GM18505 (cell line): ENCODE results near the gene LDB1.

Experiments
- ATAC-seq: cut with Tn5 transposase; IDR thresholded peaks from one replicate; pipeline ENCODE4 v1.9.1; 2021; ENCODE audit not compliant: unreplicated experiment
- POLR2A ChIP-seq: IDR thresholded peaks from 4 replicates; pipeline ENCODE4 v1.6.1; 2011; ENCODE audit warnings: borderline replicate concordance; ENCODE audit not compliant: insufficient read depth, insufficient read length; ENCODE audit errors: extremely low read depth

LDB1 gene

DNA sequence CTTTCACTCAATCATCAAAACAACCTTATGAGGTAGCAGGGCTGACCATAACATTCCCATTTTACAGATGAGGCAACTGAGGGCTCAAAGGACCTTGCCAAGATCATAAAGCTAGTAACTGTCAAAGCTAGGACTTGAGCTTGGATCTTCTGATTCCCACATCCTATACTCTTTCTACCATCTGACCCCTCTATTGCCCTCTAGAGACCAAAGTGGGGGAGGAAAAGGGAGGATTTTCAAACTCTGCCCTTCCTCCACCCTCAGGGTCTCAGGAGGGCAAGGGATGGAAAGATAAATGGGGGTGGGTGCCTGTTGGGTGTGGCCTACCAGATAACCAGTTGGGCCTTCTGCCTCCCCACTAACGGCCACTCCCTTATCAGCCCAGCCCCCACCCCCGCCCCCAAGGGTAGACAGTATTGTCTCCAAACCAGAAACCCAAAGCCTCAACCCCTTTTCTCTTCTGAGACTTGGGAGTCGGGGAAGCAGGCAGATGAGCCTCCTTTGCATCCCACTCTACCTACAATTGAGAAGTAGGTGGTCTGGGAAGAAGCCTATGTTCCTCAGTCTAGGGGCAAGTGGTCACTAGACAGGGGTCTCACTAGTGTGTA lies 7.9 kb downstream of the LDB1 start:
- TF ChIP-seq POLR2A = no peak
- no peak for ATAC-seq

DNA sequence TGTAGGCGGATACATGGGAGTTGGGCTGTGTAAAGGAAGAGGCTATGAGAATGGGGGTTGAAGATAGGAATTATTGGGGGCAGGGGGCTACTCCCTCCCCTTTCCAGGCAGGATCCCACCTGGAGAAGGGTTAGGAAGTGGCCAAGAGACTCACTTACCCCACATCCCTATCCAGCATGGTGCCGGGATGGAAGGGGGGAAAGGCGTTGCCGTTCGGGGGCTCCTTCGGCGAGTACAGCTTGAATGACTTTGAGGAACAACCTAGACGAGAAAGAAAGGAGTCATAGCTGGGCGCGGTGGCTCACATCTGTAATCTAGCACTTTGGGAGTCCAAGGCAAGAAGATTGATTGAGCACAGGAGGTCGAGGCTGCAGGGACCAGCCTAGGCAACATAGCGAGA lies 8.9 kb downstream of the LDB1 start:
- ATAC-seq = no peak
- TF ChIP-seq POLR2A = no peak

DNA sequence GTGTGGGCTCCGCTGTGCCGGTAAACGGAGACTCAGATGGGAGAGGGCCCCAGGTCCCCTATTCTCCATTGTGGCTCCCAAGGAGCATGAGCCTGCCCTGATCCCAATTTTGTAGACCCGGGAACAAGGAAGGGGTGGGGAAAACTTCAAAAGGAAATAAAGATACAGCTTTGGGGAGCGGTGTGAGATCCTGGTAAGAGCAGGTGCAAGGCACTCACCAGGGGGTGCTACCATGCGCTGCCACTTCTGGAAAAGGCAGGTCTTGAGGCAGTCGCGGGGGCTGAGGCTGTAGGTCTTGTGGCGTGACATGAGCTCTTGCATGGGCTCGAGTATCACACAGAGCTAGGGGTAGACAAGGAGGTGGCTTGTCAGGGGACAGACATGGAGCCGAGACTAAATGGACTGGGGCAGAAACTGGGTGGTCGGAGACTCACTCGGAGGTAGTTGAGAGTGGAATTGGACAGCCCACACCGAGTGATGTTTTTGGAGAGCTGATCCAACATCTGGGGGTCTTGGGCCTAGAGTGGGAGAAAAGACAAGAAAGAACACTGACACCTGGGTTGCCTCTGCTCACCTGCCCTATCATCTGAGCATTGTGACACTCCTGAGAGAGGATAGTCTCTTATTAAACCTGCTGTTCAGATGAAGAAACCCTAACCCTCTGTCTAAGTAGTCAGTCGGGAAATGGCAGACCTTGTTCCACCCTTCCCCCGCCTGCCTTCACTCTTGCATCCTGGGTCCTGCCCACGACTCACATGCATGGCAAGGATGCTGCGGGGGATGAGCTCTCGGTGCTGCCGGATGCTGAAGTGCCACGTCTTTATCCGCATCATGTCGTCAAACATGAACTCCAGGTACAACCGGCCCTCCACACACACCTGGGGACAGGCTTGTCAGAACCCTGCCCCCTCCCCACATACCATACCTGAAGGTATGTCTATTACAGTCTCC lies 10.7 kb downstream of the LDB1 start:
- ATAC-seq = no peak
- no peak for TF ChIP-seq POLR2A

DNA sequence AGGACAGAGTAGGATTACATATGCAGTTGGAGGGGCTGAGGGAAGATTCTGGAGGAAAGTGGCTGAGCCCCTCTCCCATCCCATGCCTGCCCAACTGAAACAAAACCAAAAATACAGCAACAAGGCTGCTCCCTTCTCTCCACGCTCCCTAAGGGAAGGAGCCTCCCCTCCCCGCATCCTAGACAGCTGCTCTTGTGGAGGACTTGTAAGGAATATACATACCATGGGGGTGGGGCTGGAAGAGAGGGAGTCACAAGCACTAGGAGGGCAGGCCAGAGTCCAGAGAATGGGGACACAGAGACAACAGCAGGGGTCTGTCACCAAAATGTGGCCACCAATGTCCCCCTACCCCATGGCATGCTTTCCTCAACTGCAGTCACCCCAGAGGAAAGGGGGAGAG lies 13.2 kb downstream of the LDB1 start:
- ATAC-seq = no peak
- no peak for TF ChIP-seq POLR2A

DNA sequence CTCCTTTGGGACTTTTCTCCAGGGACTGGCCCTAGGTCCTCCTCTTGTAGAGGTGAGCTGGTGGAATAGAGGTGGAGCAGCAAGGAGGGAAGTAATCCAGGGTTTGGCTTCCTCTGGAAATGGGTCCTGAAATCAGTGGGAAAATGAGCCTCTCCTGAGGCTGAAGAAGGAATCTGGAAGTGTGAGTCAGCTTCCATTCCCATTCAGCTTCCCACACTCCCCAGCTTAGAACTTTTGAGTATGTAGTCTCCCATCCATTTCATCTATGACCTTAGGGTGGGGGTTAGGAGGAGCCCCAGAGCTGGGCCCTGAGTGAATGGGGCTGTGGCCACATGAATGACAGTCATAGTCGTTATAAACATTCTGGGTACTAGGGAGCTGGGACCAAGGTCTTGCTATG lies 17.7 kb downstream of the LDB1 start:
- no peak for TF ChIP-seq POLR2A
- ATAC-seq = no peak

DNA sequence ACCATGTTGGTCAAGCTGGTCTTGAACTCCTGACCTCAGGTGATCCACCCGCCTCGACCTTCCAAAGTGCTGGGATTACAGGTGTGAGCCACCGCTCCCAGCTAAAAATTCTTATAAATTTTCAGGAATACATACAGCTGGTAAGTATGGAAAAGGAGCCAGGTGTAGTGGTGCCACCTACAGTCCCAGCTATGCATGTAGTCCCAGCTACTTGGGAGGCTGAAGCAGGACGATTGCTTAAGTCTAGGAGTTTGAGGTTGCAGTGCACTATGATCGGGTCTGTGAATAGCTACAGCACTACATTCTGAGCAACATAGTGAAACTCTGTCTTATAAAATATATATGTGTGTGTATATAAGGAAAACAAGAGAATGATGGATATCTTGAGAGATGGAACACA lies 19.0 kb downstream of the LDB1 start:
- ATAC-seq = no peak
- TF ChIP-seq POLR2A = no peak

DNA sequence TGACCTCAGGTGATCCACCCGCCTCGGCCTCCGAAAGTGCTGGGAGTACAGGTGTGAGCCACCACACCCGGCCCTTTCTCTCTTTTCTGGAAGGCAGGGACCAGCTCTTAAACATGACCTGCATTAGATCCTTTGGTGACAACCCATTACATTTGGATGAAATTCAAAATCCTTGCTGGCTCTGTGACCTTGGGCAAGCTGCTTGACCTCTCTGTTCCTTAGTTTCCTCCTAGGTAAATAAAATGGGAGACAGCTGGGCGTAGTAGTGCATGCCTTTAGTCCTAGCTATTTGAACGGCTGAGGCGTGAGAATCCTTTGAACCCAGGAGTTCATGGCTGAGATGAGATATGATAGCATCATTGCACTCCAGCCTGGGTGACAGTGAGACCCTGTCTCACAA lies 23.7 kb downstream of the LDB1 start:
- TF ChIP-seq POLR2A = no peak
- no peak for ATAC-seq

DNA sequence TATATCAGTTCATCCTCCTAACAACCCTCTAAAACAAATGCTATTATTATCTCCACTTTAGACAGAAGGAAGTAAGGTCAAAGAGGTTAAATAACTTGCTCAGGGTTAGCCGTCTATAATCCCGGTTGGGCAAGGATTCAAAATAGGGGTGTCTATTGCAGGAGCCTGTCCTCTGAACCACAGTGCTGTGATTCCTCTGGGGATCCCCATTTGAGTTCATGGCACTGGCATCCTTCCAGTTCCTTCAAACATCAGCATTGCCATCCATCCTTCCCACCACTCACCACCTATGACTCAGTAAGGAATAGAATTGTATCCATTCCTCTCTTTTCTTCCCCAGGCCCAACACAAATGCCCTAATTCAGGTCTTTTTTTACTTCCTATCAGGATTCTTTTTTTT lies 29.4 kb downstream of the LDB1 start:
- TF ChIP-seq POLR2A = no peak
- no peak for ATAC-seq

DNA sequence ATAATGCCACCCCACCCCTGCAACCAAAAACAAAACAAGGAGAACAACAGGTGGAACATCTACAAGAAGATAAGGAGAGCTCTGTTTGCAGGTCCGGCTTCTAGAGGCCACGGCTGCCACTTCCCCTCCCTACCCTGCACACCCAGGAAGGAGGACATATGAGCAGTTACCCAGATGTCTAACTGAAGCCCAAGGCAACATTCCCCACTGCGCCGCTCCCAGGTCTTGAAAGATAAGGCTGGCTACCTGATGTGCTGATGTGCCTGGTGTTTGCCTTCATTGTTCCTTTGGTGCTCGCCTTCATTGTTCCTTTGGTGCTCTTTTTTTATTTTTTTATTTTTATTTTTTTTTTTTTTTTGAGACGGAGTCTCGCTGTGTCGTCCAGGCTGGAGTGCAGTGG lies 34.0 kb downstream of the LDB1 start:
- TF ChIP-seq POLR2A = no peak
- ATAC-seq = no peak

DNA sequence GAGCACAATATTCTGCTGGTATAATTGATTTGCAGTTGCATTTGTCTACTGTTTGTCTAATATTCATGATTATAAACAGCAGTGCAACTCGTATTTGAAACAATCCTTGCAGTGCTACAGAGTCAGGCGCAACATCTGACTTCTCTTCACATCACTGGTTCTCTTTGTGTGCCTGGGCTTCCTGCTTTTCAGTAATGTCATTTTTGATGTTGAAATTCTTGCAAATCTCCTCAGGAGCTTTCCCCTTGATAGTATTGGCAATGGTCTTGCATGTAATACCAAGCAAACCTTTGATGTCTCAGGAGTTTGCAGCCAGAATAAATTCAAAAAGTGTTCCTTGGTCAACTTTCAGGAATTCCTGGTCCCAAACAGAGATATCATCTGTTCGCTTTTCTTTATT lies 34.8 kb downstream of the LDB1 start:
- no peak for ATAC-seq
- TF ChIP-seq POLR2A = no peak

DNA sequence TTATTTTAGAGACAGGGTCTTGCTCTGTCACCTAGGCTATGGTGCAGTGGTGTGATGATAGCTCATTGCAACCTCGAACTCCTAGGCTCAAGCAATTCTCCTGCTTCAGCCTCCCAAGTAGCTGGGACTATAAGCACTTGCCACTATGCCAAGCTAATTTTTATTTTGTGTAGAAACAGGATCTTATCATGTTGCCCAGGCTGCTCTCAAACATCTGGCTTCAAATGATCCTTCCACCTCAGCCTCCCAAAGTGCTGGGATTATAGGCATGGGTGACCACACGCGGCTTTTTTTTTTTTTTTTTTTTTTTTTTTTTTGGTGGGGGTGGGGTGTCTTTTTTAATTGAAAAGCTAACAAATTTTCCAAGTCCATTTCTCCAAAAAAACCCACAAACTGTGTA lies 36.6 kb downstream of the LDB1 start:
- no peak for ATAC-seq
- no peak for TF ChIP-seq POLR2A

DNA sequence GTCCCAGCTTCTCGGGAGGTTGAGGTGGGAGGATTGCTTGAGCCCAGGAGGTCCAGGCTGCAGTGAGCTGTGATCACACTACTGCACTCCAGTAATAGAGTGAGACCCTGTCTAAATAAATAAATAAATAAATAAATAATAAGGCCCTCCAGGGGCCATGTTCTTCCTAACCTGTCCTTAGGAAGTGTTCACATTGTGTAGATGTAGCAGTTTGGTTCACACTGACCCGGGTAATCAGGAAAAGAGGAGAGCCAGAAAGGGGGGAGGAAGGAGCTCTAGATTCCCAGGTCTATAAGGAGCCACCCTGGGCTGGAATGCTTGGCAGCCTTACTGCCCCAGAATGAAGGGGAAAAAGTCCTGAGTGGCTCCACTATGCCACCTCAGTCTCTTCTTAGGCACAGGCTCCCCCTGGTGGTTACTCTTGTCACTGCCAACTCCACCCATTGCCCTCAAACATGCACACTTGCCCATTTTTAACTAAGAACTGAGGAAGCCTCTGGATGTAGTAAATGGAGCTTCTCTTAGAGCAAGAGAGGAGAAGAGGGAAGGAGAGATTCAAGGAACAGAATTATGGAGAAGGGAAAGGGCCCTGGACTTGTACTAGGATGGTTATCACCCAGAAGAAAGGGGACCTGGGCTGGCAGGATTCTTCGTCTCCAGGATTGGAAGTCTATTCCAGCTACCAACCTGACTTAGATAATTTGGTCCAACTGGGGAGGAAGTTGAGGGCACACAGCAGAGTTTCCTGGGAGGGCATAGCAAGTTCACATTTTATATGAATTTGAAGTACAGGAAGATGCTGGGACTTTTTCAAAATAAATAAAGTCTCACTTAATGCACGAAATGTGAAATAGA lies 47.3 kb downstream of the LDB1 start:
- TF ChIP-seq POLR2A = no peak
- no peak for ATAC-seq

DNA sequence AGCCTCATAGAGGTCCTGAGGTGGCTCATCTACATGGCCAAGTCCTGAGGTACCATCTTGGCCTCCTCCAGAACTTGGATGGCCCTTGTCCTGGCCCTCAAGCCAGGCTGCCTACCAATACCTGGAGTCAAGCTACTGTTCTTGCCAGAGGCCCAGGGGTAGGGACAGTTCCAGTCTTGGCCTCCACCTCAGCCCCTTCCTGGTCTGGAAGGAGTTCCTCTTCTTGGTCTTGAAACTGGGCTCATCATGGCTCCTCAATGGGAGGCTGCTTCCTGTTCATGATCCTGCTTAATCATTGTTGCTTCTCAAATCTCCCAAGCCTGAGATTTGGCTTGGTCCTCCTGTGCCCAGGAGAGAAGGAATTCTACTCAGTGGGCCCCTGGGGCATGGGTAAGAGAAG lies 51.1 kb downstream of the LDB1 start:
- TF ChIP-seq POLR2A = no peak
- ATAC-seq = no peak

DNA sequence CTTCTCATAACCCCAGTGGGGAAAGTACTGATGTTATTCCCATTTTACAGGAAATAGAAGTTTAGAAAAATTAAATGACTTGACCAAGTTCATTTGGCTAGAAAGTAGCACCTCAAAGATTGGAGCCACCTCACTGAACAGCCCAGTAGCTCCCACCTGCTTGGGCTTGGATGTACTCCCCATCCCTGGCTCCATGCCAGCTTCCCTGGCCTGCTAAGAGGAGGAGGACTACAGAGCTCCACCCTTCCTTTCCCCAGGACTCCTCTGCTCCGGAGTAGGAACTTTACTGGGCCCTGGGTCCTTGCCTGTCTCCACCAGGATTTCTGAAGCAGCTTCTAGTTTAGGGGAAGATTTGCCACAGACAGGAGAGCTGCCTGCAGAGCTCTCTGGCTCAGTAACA lies 52.0 kb downstream of the LDB1 start:
- no peak for TF ChIP-seq POLR2A
- ATAC-seq = no peak

DNA sequence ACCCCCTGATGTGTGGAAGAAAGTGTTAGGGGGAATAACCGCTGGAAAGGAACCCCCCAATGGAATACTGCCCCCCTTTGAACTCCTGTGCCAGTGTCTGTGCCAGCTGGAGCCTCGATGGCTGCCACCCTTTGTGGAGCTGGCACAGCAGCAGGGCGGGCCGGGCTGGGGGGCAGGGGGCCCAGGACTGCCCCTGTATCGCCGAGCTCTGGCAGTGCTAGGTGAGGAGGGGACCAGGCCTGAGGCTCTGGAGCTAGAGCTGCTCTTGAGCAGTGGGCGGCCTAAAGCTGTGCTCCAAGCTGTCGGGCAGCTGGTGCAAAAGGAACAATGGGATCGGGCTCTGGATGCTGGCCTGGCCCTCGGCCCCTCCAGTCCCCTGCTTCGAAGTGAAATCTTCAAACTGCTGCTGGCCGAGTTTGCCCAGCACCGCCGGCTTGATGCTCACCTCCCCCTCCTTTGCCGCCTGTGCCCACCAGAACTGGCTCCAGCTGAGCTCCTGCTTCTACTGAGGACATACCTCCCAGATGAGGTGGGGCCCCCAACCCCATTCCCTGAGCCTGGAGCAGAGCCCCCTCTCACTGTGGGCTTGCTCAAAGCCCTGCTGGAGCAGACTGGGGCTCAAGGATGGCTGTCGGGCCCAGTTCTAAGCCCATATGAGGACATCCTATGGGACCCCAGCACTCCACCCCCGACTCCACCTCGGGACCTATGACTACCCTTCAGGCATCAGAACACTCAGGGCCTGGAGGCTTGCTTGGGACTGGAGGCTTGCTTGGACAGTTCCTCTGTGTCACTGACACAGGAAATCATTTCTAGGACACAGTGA lies 52.9 kb downstream of the LDB1 start:
- no peak for ATAC-seq

More for the DNA sequence above, 52.9 kb downstream of the LDB1 start:
- TF ChIP-seq POLR2A = no peak
